Muscle of back (tissue), 11 donors: Measurements from ENCODE around the gene VPS25. TPM values are rescaled to one million over a fixed set of nuclear protein-coding genes. Genes with fewer than 3 reads are reported as not detected.
A peak's percentile ranks its signal among the peaks of the same experiment; 100 is the strongest.

ENCODE experiments used
- DNase-seq, 3 donors: peaks; one replicate each; pipeline versions ENCODE4 v3.0.0 to v3.0.0-alpha.2; 2013
- polyA plus RNA-seq, 10 donors: library from polyadenylated mRNA; unstranded; fragments of 120-200 nt; gene quantifications; one replicate each; pipeline ENCODE4 v1.2.1, GENCODE V29; 2013; ENCODE audit not compliant: insufficient read length in 10 of 10

Gene VPS25
- polyA plus RNA-seq, 10 donors = 26.0 to 38.5 (median 31.9) TPM

GRCh38 chr17:42791948-42792347 is 18.7 kb downstream of the VPS25 start:
- no peak for DNase-seq

- DNase-seq = no peak
These were observed 19.3 kb downstream of the VPS25 start for GRCh38 chr17:42792545-42792944.

- no peak for DNase-seq
These were observed 21.8 kb downstream of the VPS25 start for GRCh38 chr17:42795061-42795460.

- no peak for DNase-seq
These were observed 22.2 kb downstream of the VPS25 start for GRCh38 chr17:42795465-42795864.

GRCh38 chr17:42796066-42796758 is 23.0 kb downstream of the VPS25 start:
- DNase-seq = no peak

GRCh38 chr17:42797067-42798007 is 24.1 kb downstream of the VPS25 start:
- no peak for DNase-seq

GRCh38 chr17:42798011-42798382 is 24.7 kb downstream of the VPS25 start:
- DNase-seq = no peak

GRCh38 chr17:42798383-42799380 is 25.4 kb downstream of the VPS25 start, which contains the start of the genes CNTD1 and COA3:
CNTD1 (plus strand) TSS chr17:42798861; CDS start chr17:42799068, 207 bp downstream.
COA3 (minus strand) TSS chr17:42798704; CDS start chr17:42798681, 23 bp downstream.
- DNase-seq = peak; percentile 75 to 95 (median 88)

GRCh38 chr17:42803074-42803883 is 30.0 kb downstream of the VPS25 start:
- DNase-seq = no peak

GRCh38 chr17:42804918-42805367 is 31.7 kb downstream of the VPS25 start:
- DNase-seq = no peak

GRCh38 chr17:42806249-42806648 is 33.0 kb downstream of the VPS25 start:
- DNase-seq = no peak

- no peak for DNase-seq
These were observed 36.0 kb downstream of the VPS25 start for GRCh38 chr17:42809250-42809649.

- peak; percentile 51 to 65 (median 62) for DNase-seq
These were observed 41.6 kb downstream of the VPS25 start for GRCh38 chr17:42814633-42815399.

GRCh38 chr17:42817866-42818265 is 44.6 kb downstream of the VPS25 start:
- DNase-seq = peak in 1 of 3 donors; percentile 25

GRCh38 chr17:42818379-42818778 is 45.1 kb downstream of the VPS25 start:
- no peak for DNase-seq

- peak in 1 of 3 donors; percentile 30 for DNase-seq
These were observed 46.8 kb downstream of the VPS25 start for GRCh38 chr17:42819939-42820535.

- DNase-seq = no peak
These were observed 47.9 kb downstream of the VPS25 start for GRCh38 chr17:42821176-42821575.

- no peak for DNase-seq
These were observed 54.2 kb downstream of the VPS25 start for GRCh38 chr17:42827472-42827871.
